Epithelial cell of proximal tubule (primary cell): ENCODE data around the gene SLC20A1. TPM values are rescaled to one million over a fixed set of nuclear protein-coding genes. Genes with fewer than 3 reads are reported as not detected.

ENCODE experiments used
- DNase-seq: peaks from one replicate; pipeline ENCODE4 v3.0.0-alpha.2; 2011; ENCODE audit warnings: low read depth
- H3K4me3 ChIP-seq: 2 replicates; pipeline ENCODE4 v1.5.1; 2011; ENCODE audit warnings: low read depth, mild to moderate bottlenecking, low read length
- total RNA-seq: library from RNA; depleted of rRNA; stranded (reverse); fragments of >200 nt; gene quantifications from 2 replicates; pipeline ENCODE4 v1.2.3, GENCODE V29; 2015
- TF ChIP-seq, protein P1 (sequence below): conservative IDR thresholded peaks from 2 replicates; pipeline ENCODE4 v1.5.1; 2012; ENCODE audit warnings: low read depth, mild to moderate bottlenecking, low read length

SLC20A1 gene
- total RNA-seq, 1 donor from 2014 or later: 60.1 TPM

- no peak overlapping the region for H3K4me3 ChIP-seq
- DNase-seq: no peak
- TF ChIP-seq, protein P1, sequence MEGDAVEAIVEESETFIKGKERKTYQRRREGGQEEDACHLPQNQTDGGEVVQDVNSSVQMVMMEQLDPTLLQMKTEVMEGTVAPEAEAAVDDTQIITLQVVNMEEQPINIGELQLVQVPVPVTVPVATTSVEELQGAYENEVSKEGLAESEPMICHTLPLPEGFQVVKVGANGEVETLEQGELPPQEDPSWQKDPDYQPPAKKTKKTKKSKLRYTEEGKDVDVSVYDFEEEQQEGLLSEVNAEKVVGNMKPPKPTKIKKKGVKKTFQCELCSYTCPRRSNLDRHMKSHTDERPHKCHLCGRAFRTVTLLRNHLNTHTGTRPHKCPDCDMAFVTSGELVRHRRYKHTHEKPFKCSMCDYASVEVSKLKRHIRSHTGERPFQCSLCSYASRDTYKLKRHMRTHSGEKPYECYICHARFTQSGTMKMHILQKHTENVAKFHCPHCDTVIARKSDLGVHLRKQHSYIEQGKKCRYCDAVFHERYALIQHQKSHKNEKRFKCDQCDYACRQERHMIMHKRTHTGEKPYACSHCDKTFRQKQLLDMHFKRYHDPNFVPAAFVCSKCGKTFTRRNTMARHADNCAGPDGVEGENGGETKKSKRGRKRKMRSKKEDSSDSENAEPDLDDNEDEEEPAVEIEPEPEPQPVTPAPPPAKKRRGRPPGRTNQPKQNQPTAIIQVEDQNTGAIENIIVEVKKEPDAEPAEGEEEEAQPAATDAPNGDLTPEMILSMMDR: no peak
These were observed 24.7 kb downstream of the SLC20A1 start for GRCh38 chr2:112670252-112671022.

- H3K4me3 ChIP-seq: no peak overlapping the region
- no peak for DNase-seq
- TF ChIP-seq, protein P1: no peak
These were observed 26.1 kb downstream of the SLC20A1 start for GRCh38 chr2:112671801-112672200.

DNA sequence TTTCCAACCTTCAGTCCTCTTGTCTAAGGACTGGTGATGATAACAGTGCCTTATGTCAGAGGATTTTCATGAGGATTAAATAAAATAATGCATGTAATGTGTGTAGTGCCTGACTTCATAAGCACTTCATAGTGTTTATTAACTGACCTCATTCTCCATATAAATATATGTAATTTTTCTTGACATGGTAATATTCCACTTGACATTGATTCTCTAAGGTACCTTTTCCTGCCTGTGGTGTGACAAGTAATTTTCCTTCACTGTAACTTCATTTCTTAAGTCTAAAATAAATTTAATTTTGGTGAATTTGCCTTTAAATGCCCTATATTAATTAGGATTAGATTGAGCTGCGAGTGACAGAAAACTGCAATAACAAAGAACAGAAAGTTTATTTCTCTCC is 27.3 kb downstream of the SLC20A1 start:
- DNase-seq: no peak
- H3K4me3 ChIP-seq: no peak overlapping the region
- TF ChIP-seq, protein P1: no peak

- no peak overlapping the region for H3K4me3 ChIP-seq
- no peak for DNase-seq
- TF ChIP-seq, protein P1: no peak
These were observed 28.5 kb downstream of the SLC20A1 start for GRCh38 chr2:112674229-112674628.

- TF ChIP-seq, protein P1: no peak
- DNase-seq: no peak
- H3K4me3 ChIP-seq: no peak overlapping the region
These were observed 33.7 kb downstream of the SLC20A1 start for GRCh38 chr2:112679484-112679883.

DNA sequence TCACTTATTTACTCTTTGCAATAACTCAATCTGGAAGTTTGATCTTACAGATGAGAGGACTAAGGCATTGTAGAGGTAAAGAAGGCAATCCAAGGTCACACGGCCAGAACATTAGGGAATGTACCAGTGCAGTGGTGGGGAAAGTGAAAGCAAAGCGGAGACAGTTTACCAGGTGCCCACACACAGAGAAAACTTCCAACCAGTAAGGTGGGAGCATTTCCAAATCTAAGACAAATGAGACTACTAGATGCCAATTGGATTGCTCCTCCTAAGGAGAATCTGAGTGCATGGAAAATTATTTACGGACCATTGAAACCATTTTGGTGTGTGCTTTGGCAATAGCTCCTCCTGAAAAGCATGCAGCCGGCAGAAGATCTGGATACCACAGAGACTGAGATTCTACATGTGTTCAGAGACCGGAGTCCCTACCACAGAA is 34.9 kb downstream of the SLC20A1 start:
- no peak overlapping the region for H3K4me3 ChIP-seq
- DNase-seq: no peak
- TF ChIP-seq, protein P1: no peak

- DNase-seq: no peak
- H3K4me3 ChIP-seq: no peak overlapping the region
- TF ChIP-seq, protein P1: no peak
These were observed 36.4 kb downstream of the SLC20A1 start for GRCh38 chr2:112682101-112682500.
